ENCODE data around the gene KDM6B. TPM values are rescaled to one million over a fixed set of nuclear protein-coding genes. Genes with fewer than 3 reads are reported as not detected.

Gene KDM6B
- total RNA-seq, 2 experiments from 2014 or later: 49.2 to 53.8 TPM

- ATAC-seq (no peak), DNase-seq (no peak)
- Mint-ChIP-seq H3K36me3 (ENCODE audit: low read depth) (no peaks in the 10 kb centered on the region), H3K4me1 (ENCODE audit: low read depth) (peaks cover 2% of the 10 kb centered on the region), H3K9me3 (no peaks in the 10 kb centered on the region), H3K27ac (no peak overlapping the region), H3K4me3 (no peak overlapping the region), H3K27me3 (peaks cover 2% of the 10 kb centered on the region)
- CTCF ChIA-PET: interaction anchor here (1.1 to 1.9 kb wide), 4 partner anchors 15 to 221 kb away, joined by 3 to 5 read pairs (median 4); partner anchors contain the start of gene NAA38
- no peak for TF ChIP-seq CTCF (IDR thresholded peaks at IDR 0.05)
- POLR2A ChIA-PET: no interaction called here
- intact Hi-C loops (cut with micrococcal nuclease): no loop called here
Observed at GRCh38 chr17:7820231-7820630, 13.8 kb upstream of the KDM6B start.

GRCh38 chr17:7822126-7822525 lies 11.9 kb upstream of the KDM6B start:
- peaks cover 2% of the 10 kb centered on the region for H3K4me1 Mint-ChIP-seq (ENCODE audit: low read depth)
- ATAC-seq (no peak), DNase-seq (no peak)
- H3K9me3 Mint-ChIP-seq: no peaks in the 10 kb centered on the region
- no peaks in the 10 kb centered on the region for H3K36me3 Mint-ChIP-seq (ENCODE audit: low read depth)
- intact Hi-C loops (cut with micrococcal nuclease): no loop called here
- no peak overlapping the region for H3K4me3 Mint-ChIP-seq
- no peak overlapping the region for H3K27ac Mint-ChIP-seq
- TF ChIP-seq CTCF (IDR thresholded peaks at IDR 0.05): no peak
- CTCF ChIA-PET: interaction anchor here (0.9 to 4.5 kb wide), 11 partner anchors 9 to 194 kb away, joined by 3 to 50 read pairs (median 5); partner anchors contain the start of gene KDM6B
- POLR2A ChIA-PET: interaction anchor here (0.9 kb wide), 1 partner anchor 14 kb away, joined by 3 read pairs; no protein-coding TSS in a partner anchor
- H3K27me3 Mint-ChIP-seq: peaks cover 2% of the 10 kb centered on the region

- H3K36me3 Mint-ChIP-seq (ENCODE audit: low read depth): no peaks in the 10 kb centered on the region
- intact Hi-C loops (cut with micrococcal nuclease): no loop called here
- peaks cover 2% of the 10 kb centered on the region for H3K27me3 Mint-ChIP-seq
- no peaks in the 10 kb centered on the region for H3K9me3 Mint-ChIP-seq
- no peak overlapping the region for H3K27ac Mint-ChIP-seq
- ChIA-PET POLR2A (interaction anchor here (0.7 kb wide), 1 partner anchor 690 kb away, joined by 4 read pairs; no protein-coding TSS in a partner anchor), CTCF (interaction anchor here (0.6 to 4.5 kb wide), 14 partner anchors 7 to 169 kb away, joined by 3 to 50 read pairs (median 4); partner anchors contain the start of gene KDM6B)
- TF ChIP-seq CTCF (IDR thresholded peaks at IDR 0.05): no peak
- ATAC-seq (no peak), DNase-seq (no peak)
- H3K4me3 Mint-ChIP-seq: no peak overlapping the region
- H3K4me1 Mint-ChIP-seq (ENCODE audit: low read depth): peaks cover 2% of the 10 kb centered on the region
Observed at GRCh38 chr17:7823581-7824001, 10.4 kb upstream of the KDM6B start.

- Mint-ChIP-seq H3K36me3 (ENCODE audit: low read depth) (no peaks in the 10 kb centered on the region), H3K4me3 (no peak overlapping the region), H3K27ac (no peak overlapping the region), H3K27me3 (peaks cover 2% of the 10 kb centered on the region), H3K4me1 (ENCODE audit: low read depth) (peaks cover 2% of the 10 kb centered on the region), H3K9me3 (no peaks in the 10 kb centered on the region)
- ATAC-seq (no peak), DNase-seq (no peak)
- CTCF ChIA-PET: interaction anchor here (0.8 to 4.5 kb wide), 17 partner anchors 10 to 250 kb away, joined by 3 to 50 read pairs (median 5); partner anchors contain the start of gene KDM6B
- no peak for TF ChIP-seq CTCF (IDR thresholded peaks at IDR 0.05)
- intact Hi-C loops (cut with micrococcal nuclease): no loop called here
- POLR2A ChIA-PET: interaction anchor here (1.0 to 1.5 kb wide), 2 partner anchors 10 to 13 kb away, joined by 3 to 5 read pairs; partner anchors contain the start of gene KDM6B
Observed at GRCh38 chr17:7824021-7824924, 9.7 kb upstream of the KDM6B start.
